Measurements from ENCODE around the gene ATP4B. TPM values are rescaled to one million over a fixed set of nuclear protein-coding genes. Genes with fewer than 3 reads are reported as not detected.

The ATP4B gene
- total RNA-seq, result not detected

GRCh38 chr13:113657851-113658741 lies at the start of gene ATP4B:
Gene ATP4B, minus strand, starts transcription at chr13:113658198. Its CDS starts 54 bp downstream, at chr13:113658144.

GRCh38 chr13:113666951-113667701 lies 9.1 kb upstream of the ATP4B start, which contains the start of gene GRK1:
Gene GRK1, plus strand, starts transcription at chr13:113667219. Its CDS starts 168 bp downstream, at chr13:113667387.

Other genes starting within 250 kb of the ATP4B start
- under 1 TPM; 0.33 to 0.69 TPM for gene ADPRHL1, start 204.7 kb downstream of the ATP4B start, total RNA-seq
- gene DCUN1D2, start 167.5 kb downstream of the ATP4B start, total RNA-seq, result 1 to 10 TPM; 4.5 to 5.3 TPM
- gene TFDP1, start 73.4 kb downstream of the ATP4B start, total RNA-seq, result 10 to 100 TPM; 40.6 to 62.6 TPM
- not detected for gene GRK1, start 9.0 kb upstream of the ATP4B start, total RNA-seq
- under 1 TPM; under 0.01 to 1.00 TPM for gene TMEM255B, start 101.0 kb upstream of the ATP4B start, total RNA-seq
- 10 to 100 TPM; 15.8 to 19.3 TPM for gene GAS6, start 205.9 kb upstream of the ATP4B start, total RNA-seq

Data from melanocyte of skin (primary cell).